Glutamatergic neuron (in vitro differentiated cells): ENCODE measurements around the gene HIRIP3. TPM values are rescaled to one million over a fixed set of nuclear protein-coding genes. Genes with fewer than 3 reads are reported as not detected.
A peak's percentile ranks its signal among the peaks of the same experiment; 100 is the strongest.

Experiments used
- DNase-seq: peaks from one replicate; pipeline ENCODE4 v3.0.0; 2022
- H3K27ac Mint-ChIP-seq: one replicate; pipeline ENCODE4 v1.8.0; 2020; ENCODE audit warnings: mild to moderate bottlenecking, mixed read lengths, inconsistent platforms; ENCODE audit not compliant: unreplicated experiment
- H3K27me3 Mint-ChIP-seq: one replicate; pipeline ENCODE4 v1.8.0; 2020; ENCODE audit warnings: mild to moderate bottlenecking, moderate library complexity, mixed read lengths, inconsistent platforms; ENCODE audit not compliant: unreplicated experiment
- H3K36me3 Mint-ChIP-seq: one replicate; pipeline ENCODE4 v1.8.0; 2020; ENCODE audit warnings: mild to moderate bottlenecking, mixed read lengths, inconsistent platforms; ENCODE audit not compliant: unreplicated experiment
- H3K4me1 Mint-ChIP-seq: one replicate; pipeline ENCODE4 v1.8.0; 2020; ENCODE audit warnings: mild to moderate bottlenecking, low read depth, mixed read lengths, inconsistent platforms; ENCODE audit not compliant: unreplicated experiment
- H3K4me3 Mint-ChIP-seq: one replicate; pipeline ENCODE4 v1.8.0; 2020; ENCODE audit warnings: mild to moderate bottlenecking, mixed read lengths, inconsistent platforms; ENCODE audit not compliant: unreplicated experiment
- H3K9me3 Mint-ChIP-seq: one replicate; pipeline ENCODE4 v1.8.0; 2020; ENCODE audit warnings: mild to moderate bottlenecking, moderate library complexity, mixed read lengths, inconsistent platforms; ENCODE audit not compliant: unreplicated experiment
- total RNA-seq: library from RNA; stranded (reverse); fragmentation: NEBNext Ultra II Directional; extraction: Animal tissue kit (Norgen Biotek cat#: 25700); gene quantifications from one replicate; pipeline ENCODE4 v1.2.1, GENCODE V29; 2021; ENCODE audit not compliant: unreplicated experiment
- TF ChIP-seq, protein P1 (sequence below): fragments of 200-600 bp; sonication (generic); IDR thresholded peaks from one replicate; pipeline ENCODE4 v1.5.0; 2021; ENCODE audit not compliant: partially characterized antibody, unreplicated experiment

Gene HIRIP3
- total RNA-seq, 1 donor from 2014 or later, result 12.2 TPM

DNA sequence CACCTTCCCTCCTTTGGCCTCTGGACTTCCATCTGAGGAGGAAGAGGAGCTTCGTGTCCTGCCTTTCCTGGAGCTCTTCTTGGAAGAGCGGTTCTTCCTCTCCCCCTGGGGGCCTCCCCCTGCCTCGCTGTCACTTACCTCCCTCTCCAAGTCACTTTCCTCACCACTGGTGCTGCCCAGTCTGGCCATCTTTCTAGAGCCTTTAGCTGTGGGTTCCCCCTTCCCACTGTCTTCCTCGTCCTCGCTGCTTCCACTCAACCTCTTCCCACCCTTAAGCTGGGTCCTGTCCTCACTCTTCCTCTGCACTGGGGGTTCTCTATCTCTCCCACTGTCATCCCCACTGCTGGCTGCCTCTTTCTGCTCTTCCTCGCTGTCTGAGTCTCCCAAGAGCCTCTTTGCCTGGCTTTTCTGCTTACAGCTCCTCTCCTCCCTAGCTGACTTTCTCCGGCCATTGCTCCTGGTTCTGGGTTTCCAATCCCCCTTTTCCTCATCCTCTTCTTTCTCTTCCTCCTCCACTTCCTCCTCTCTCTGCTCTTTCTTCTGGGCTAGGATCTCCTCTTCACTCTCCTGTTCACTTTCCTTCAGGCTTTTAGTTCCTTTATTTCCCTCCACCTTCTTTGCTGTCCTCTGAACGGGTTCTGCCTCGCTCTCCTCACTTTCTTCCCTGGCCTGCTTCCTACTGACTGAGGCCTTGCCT lies 1.4 kb downstream of the HIRIP3 start:
- peak overlapping the region; percentile 56 for H3K27ac Mint-ChIP-seq
- H3K9me3 Mint-ChIP-seq, result peaks cover 3% of the 10 kb centered on the region
- no peak for DNase-seq
- H3K4me3 Mint-ChIP-seq, result peak overlapping the region; percentile 16
- H3K36me3 Mint-ChIP-seq, result peaks cover 7% of the 10 kb centered on the region
- H3K27me3 Mint-ChIP-seq, result peaks cover 14% of the 10 kb centered on the region
- peaks cover 3% of the 10 kb centered on the region for H3K4me1 Mint-ChIP-seq
- TF ChIP-seq, protein P1, sequence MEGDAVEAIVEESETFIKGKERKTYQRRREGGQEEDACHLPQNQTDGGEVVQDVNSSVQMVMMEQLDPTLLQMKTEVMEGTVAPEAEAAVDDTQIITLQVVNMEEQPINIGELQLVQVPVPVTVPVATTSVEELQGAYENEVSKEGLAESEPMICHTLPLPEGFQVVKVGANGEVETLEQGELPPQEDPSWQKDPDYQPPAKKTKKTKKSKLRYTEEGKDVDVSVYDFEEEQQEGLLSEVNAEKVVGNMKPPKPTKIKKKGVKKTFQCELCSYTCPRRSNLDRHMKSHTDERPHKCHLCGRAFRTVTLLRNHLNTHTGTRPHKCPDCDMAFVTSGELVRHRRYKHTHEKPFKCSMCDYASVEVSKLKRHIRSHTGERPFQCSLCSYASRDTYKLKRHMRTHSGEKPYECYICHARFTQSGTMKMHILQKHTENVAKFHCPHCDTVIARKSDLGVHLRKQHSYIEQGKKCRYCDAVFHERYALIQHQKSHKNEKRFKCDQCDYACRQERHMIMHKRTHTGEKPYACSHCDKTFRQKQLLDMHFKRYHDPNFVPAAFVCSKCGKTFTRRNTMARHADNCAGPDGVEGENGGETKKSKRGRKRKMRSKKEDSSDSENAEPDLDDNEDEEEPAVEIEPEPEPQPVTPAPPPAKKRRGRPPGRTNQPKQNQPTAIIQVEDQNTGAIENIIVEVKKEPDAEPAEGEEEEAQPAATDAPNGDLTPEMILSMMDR, result no peak

DNA sequence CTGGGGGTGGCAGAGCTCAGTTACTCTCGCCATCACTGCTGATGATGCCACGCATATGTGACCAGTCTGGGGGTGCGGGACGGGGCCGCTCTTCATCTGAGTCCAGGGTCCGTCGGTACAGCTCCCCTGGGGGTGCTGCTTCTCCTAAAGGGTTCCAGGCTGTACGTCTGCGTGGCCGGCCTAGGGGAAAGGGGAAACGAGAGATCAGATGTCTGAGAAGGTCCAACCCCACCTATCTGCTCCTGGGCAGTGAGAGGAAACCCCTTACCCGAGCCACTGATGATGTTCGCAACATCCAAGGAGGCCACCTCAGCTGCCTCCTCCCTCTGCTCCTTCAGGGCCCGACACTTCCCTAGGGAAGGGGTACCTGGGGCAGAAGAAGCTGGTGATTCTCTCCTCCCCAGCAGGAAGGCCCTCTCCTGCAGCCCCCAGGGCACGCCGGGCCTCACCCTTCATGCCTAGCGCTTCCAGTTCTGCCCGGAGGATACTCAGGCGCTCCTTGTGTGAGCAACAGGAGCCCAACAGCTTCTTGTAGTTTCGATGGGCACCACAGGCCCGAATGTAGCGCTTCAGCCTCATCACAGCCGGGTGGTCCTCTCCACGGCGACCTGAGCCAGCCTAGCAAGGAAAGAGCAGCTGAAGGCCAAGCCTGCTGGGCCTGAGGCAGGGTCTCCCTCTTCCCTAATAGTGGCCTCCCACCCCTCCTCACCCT lies 2.1 kb downstream of the HIRIP3 start:
- Mint-ChIP-seq H3K9me3 (peaks cover 3% of the 10 kb centered on the region), H3K27ac (no peak overlapping the region), H3K4me1 (peaks cover 3% of the 10 kb centered on the region), H3K27me3 (peaks cover 17% of the 10 kb centered on the region), H3K4me3 (no peak overlapping the region), H3K36me3 (peaks cover 9% of the 10 kb centered on the region)
- DNase-seq, result no peak
- TF ChIP-seq, protein P1, result no peak

DNA sequence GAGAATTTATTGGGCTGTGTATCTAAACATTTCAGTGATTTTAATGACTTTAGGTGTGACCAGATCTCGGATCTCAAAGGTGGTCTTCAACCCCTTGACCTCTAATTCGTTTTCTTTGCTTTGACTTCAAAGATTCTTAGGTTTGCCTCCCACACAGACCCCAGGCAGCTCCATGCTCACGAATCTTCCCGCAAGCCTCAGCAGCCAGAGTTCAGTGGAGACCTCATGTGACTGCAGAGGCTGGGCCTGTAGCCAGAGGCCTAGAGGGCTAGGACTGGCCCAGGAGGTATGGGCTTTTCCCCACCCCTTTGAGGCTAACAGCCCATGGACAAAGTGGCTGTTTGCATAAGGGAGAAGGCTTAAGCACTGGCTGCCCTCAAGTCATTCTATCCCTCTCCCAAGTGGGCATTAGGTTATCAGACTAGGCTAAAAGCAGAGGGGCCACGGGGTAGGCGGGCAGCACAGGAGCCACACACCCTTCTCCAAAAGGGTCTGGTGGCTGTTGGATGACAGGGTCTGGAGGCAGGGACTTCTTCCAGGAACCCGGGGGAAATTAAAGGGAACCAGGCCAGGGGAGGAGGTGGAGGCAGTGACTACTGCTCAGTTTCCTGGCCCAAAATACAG lies 3.0 kb downstream of the HIRIP3 start:
- Mint-ChIP-seq H3K36me3 (peaks cover 9% of the 10 kb centered on the region), H3K4me3 (peak overlapping the region; percentile 61), H3K9me3 (peaks cover 1% of the 10 kb centered on the region), H3K27me3 (peaks cover 17% of the 10 kb centered on the region), H3K4me1 (peaks cover 3% of the 10 kb centered on the region), H3K27ac (no peak overlapping the region)
- no peak for DNase-seq
- TF ChIP-seq, protein P1, result no peak

DNA sequence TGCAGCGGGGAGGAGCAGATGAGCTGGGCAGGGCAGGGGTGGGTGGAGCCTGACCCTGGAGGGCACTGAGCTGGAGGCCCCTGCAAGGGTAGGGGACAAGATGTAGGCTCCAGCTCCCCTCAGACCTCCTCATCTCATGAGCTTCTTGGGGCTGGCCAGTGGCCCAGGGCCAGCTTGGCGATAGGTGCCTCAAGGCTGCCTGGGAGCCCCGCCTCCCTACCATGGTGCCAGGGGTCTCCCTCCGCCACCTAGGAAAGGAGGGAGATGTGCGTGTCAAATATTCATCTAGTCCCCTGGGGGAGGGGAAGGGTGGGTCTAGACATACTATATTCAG lies 3.9 kb downstream of the HIRIP3 start:
- peaks cover 4% of the 10 kb centered on the region for H3K9me3 Mint-ChIP-seq
- TF ChIP-seq, protein P1, result no peak
- H3K27ac Mint-ChIP-seq, result no peak overlapping the region
- no peaks in the 10 kb centered on the region for H3K4me1 Mint-ChIP-seq
- H3K27me3 Mint-ChIP-seq, result peaks cover 20% of the 10 kb centered on the region
- no peak overlapping the region for H3K4me3 Mint-ChIP-seq
- DNase-seq, result no peak
- H3K36me3 Mint-ChIP-seq, result peaks cover 9% of the 10 kb centered on the region
